HG03060 (cell line): ENCODE results near the gene PPP2R3C.
"Not testable (repeated sequence)": the region's sequence is repeated elsewhere in the genome, so short reads cannot be mapped to it uniquely, and the experiment has no call there.

Source experiments
- ATAC-seq: cut with Tn5 transposase; IDR thresholded peaks from one replicate; pipeline ENCODE4 v1.9.1; 2021; ENCODE audit warnings: low read depth, moderate number of reproducible peaks; ENCODE audit not compliant: unreplicated experiment

The PPP2R3C gene

DNA sequence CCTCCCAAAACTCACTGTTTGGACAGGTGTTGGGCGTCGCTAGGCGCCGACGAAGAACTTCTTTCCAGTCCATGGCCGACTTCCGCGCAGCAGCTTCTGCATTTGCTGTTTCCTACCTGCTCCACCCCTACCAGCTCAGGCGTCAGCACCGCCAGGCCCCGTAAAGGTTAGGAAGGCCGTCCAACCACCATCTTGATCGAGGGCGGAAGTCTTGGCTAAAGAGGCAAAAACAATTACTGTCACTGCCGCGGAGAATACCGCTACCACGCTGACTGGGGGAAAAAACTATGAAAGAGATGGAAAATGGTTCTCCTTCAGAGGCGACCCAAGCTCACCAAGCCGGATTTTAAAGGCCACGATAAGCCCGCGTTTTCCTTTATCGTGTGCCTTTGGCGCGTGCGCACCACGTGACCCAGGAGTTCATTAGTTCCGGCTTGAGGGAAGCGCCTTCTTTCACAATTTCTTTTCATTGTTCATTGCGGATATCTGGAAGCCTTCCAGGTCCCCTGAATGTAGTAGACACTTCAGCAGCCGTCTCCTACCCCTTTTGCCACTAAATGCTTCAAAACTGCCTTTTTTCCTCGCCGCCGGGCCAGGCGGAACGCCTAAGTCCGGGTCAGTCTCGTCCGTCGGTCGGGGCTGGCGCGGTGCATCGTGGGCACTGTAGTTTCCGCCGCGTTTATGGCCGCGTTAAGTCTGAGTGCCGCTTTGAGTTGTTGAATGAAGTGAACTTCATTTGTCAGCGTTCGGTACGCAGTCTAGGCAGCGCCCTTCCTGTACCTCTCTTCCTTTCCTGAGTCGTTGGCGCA is at the start of gene PPP2R3C, which contains the start of gene PRORP:
PPP2R3C (minus strand) TSS at position 104 of the 809 bp plus-strand sequence; CDS start at position 73, 31 bp downstream.
PRORP (plus strand) TSS at position 666 of the 809 bp plus-strand sequence. CDS start 694 bp downstream, outside the sequence.
- peak; percentile 73 for ATAC-seq

DNA sequence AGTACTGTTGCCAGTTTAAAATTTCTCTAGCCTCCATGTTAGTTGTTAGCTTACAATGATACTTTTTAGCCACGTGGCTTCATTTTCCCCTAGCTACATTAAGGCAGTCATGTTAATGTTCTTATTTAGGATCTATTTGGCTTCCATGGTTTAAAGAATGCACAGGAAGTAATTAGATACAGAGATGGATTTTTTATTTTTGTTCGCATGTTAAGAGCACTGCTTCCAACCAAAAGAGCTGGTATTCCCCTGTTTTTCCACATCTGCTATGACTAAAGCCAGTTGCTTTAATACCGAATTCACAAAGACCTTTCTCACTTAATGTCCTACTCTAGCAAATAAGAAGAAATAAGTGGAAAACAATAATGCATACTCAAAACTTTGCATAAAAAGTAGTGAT is 45.7 kb upstream of the PPP2R3C start:
- no peak for ATAC-seq

DNA sequence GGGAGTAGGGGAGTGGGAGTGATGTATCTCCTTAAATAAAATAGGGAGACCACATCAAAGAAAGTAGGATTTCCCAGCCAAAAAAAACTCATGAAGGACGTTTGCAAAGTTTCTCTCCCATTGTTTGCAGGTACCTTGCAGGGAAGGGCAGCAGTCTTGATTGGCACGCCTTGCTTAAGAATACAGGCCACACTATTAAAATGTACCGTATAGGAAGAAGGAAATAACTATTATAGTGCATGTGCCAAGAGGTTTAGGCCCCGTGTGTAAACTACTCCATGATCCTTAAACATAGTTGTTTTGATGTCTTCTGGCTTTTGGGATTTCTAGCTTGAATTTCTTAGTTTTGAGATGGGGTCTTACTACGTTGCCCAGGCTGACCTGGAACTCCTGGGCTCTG is 43.1 kb upstream of the PPP2R3C start:
- ATAC-seq, result no peak

DNA sequence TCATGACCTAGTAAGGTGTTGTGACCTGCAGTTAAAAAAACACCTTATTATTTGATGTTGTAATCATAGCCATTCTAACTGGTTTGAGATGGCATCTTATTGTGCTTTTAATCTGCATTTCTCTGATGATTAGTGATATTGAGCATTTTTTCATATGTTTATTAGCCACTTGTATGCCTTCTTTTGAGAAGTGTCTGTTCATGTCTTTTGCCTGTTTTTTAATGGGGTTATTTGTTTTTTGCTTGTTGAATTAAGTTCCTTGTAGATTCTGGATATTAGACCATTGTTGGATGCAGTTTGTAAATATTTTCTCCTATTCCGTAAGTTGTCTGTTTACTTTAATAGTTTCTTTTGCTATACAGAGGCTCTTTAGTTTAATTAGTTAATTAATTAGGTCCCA is 41.6 kb upstream of the PPP2R3C start:
- no peak for ATAC-seq

DNA sequence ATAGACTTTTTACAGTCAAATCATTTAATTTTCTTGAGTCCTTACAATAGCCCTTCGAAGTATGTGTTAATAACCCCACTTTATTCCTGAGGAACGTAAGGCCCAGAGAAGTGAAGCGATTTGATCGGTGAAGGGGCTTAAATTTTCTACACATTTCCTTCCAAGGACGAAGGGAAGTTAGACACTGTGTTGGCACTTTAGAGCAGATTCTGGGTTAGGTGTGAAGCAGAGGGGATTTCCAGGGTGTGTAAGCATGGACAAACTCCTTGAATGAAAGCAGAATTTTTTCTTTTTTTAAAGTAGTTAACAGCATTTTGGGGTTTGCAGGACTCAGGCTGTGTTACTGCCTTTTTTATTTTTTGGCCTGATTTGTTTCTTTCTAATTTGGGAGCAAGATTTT is 39.4 kb upstream of the PPP2R3C start:
- no peak for ATAC-seq

DNA sequence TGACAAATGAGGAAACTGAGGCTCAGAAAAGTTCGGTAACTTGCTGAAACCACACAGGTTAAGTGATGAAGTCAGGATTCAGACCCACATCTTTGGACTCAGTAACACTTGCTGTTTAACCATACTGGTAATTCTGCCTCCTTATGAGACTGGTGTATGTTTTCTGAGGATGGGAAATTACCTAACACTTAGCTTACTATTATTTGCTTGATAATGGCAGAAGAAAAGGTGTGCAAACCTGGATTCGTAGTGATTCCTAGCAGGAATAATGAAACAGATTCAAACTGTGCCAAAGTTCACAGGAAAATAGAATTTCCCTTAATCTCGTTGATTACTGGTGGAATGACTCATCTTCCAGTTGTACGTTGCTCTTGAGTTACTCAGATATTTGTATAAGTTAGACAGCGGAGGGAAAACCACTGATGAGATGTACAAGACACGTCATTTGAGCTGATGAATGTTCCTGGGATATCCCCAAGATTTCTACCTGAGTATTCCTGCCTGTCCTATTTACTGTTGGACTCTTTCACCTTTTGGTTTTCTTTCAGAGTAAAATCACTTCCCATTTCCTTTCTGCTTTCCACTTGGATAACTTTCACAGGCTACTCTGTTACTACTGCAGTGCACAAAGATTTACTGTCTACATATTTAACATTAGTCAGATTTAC is 38.1 kb upstream of the PPP2R3C start:
- no peak for ATAC-seq

DNA sequence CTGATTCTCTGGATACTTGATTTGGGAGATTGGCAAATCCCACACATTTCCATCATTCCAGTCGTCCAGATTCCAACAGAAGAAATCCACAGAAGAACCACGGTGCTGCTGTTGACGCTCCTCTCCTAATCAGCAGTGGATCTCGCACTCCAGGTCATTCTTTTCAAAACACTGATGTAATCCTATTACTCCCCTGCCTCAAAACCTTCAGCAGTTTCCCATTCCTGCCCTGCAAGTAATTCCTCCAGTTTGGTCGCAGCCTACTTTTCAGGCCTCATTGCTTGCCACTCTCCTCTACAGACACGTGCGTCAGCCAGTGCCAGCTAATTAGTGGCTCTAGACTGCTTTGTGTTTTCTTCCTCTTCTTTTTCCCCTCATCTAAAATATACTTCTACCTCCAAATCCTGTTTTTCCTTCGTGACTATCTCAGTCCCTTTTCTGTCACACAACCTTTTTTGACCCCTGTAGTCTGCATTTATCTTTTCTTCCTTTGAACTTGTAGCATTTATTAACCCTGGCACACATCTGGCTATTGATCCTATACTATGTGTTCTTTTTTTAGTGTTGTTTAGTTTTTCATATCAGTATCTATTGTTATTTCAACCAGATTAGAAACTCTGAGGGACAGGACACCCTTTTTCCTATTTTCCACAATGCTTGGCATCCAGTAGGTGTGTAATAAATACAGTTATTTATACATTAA is 37.3 kb upstream of the PPP2R3C start:
- ATAC-seq, result no peak

DNA sequence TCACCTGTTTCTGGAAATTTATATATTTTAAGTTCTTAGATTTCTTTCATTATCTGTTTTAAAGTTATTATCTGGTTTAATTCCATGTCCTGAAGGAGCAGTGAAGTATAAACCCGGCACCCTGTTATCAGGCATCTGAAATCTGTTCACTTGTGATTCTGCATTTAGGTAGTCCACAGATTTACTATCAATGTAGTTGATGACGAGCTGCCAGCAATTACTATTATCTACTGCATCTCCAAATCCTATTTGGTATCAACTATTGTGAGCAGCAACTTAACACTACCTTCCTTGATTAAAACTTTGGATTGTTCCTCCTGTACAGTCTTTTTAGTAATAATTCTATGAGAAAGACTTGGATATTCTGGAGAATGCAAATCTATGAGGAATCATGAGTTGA is 36.7 kb upstream of the PPP2R3C start:
- no peak for ATAC-seq

DNA sequence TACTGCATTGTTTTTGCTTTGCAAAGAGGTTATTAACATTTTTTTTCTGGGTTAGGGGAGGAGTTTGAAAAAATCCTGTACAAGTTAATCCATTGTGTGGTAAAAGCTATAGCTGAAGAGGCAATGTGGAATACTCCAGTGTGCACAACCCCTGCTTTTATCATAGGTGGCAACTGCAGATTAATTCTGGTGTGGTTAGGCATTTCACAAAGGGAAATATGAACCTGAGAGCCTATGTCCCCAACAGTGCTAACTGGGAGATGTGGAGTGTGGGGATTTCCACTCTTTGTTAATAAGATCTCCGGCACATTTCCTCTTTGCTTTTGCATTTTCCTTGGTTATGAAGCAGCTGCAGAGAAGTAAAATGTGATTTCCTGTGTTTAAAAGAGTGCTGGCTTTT is 34.2 kb upstream of the PPP2R3C start:
- no peak for ATAC-seq

DNA sequence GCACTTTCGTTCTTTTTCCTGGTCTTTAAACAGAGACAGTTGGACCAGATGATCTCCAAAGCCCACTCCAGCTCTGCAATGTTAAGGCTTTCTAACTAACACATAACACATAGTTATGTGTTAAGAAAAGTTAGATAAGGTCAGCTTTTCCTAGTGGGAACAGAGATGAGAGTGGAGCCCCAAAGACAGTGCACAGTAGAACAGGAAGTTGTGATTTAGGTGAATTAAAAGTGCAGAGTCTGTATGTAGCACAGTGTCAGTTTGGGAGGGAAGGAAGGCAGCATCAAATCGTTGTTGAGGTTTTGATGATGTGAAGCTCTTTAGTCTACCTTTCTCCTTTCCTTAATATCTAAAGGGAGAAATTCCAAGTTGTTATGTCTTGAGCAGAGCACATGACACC is 32.2 kb upstream of the PPP2R3C start:
- ATAC-seq, result no peak

DNA sequence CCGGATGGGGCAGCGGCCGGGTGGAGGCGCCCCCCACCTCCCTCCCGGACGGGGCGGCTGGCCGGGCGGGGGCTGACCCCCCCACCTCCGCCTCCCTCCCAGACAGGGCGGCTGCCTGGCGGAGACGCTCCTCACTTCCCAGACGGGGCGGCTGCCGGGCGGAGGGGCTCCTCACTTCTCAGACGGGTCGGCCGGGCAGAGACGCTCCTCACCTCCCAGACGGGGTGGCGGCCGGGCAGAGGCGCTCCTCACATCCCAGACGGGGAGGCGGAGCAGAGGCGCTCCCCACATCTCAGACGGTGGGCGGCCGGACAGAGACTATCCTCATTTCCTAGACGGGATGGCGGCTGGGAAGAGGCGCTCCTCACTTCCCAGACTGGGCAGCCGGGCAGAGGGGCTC is 30.7 kb upstream of the PPP2R3C start:
- ATAC-seq, result not testable (repeated sequence)

DNA sequence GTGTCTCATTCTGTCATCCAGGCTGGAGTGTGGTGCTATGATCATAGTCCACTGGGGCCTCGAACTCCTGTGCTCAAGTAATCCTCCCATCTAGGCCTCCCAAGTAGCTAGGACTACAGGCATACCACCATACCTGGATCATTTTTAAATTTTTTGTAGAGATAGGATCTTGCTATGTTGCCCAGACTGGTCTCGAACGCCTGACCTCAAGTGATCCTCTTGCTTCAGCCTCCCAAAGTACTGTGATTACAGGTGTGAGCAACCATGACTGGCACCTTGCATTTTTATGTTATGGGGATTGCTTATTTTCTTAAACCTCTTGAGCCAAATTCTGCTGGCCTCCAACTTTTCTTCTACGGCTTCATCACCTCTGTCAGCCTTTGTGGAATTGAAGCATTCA is 27.4 kb upstream of the PPP2R3C start:
- no peak for ATAC-seq

DNA sequence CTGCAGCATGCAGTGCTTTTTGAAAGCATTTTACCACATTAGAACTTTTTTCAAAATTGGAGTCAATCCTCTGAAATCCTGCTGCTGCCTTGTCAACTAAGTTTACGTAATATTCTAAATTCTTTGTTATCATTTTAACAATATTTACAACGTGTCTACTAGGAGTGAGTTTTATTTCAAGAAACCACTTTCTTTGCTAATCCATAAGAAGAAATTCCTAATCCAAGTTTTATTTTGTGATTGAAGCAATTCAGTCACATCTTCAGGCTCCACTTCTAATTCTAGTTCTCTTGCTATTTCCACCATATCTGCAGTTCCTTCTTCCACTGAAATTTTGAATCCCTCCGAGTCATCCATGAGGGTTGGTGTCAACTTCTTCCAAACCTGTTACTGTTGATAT is 25.9 kb upstream of the PPP2R3C start:
- ATAC-seq, result no peak

DNA sequence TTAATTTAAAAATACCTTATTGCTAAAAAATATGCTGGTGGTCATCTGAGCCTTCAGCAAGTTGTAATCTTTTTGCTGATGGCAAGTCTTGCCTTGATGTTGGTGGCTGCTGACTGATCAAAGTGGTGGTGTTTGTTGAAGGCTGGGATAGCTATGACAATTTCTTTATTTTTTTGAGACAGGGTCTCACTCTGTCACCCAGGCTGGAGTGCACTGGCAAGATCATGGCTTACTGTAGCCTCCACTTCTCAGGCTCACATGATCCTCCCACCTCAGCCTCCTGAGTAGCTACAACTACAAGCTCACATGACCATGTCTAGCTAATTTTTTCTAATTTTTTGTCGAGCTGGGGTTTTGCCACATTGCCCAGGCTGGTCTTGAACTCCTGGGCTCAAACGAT is 25.4 kb upstream of the PPP2R3C start:
- ATAC-seq, result no peak

DNA sequence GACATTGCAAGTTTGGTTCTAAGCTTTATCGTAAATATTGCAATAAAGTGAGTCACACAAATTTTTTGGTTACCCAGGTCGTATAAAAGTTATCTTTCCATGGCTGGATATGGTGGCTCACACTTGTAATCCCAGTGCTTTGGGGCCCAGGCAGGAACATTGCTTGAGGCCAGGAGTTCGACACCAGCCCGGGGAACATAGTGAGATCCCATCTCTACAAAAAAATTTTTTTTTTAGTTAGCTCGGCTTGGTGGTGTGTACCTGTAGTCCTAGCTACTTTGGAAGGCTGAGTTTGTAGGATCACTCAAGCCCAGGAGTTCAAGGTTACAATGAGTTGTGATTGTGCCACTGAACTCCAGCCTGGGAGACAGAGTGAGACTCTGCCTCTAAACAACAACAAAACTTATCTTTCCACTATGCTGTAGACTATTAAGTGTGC is 24.9 kb upstream of the PPP2R3C start:
- ATAC-seq, result no peak

DNA sequence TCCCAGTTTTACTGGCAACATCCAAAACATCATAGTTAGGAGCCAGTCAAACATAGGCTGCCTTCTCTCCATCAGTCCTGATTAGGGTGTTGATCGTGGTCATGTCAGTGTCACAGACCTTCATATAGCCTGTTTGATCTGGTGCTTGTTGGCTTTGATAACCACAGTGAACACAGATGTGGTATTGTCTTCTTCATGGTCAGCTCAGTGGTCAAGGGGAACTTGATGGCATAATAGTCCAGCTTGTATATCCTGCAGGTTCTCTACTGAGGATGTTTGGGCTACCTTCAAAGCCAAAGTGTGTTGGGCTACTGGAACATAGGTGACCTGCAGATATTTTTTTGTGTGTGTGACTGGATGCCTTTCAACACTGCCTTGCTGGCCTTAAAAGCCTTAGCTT is 22.2 kb upstream of the PPP2R3C start:
- ATAC-seq, result no peak

DNA sequence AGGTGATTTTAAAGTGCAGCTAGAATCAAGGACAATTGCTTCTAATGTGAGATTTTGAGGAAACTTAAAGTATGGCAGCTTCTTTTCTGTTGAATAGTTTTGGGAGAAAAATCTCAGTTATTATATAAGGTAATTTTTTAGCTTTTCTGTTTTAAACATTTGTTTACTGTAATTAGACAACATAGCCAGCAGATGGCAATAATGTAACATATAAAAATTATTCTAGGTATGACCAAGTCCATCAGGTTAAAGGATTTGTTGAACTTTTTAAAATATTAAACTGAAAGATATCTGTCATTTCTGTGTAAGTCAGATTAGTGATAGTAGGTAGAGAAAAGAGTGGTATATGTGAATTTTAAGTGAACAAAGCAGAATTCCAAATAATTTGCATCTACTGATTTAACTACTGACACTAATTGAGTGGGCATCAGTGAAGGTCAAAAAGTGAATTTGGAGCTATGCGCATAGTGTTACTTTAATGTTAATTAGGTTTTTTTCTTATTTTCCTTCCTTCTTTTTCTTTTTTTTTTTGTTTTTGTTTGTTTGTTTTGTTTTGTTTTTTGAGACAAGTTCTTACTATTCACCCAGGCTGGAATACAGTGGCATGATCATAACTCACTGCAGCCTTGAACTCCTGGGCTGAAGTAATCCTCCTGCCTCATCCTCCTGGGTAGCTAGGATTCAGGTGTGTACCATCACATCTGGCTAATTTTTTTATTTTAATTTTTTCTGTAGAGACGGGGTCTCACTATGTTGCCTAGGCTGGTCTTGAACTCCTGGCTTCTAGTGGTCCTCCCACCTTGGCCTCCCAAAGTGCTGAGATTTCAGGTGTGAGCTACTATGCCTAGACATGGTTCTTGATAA is 19.2 kb upstream of the PPP2R3C start:
- ATAC-seq, result no peak

DNA sequence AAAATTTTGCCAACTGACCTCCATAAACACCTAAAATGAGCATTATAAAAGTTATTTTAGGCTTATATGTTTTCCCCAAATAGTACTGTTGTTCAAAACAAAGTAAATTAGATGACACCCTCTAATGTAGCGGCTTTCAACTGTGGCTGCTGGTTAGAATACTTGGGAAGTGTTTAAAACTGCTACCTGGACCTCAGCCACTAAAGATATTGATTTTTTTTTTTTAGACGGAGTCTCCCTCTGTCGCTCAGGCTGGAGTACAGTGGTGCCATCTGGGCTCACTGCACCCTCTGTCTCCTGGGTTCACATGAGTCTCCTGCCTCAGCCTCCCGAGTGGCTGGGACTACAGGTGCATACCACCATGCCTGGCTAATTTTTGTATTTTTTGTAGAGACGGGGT is 16.8 kb upstream of the PPP2R3C start:
- no peak for ATAC-seq

DNA sequence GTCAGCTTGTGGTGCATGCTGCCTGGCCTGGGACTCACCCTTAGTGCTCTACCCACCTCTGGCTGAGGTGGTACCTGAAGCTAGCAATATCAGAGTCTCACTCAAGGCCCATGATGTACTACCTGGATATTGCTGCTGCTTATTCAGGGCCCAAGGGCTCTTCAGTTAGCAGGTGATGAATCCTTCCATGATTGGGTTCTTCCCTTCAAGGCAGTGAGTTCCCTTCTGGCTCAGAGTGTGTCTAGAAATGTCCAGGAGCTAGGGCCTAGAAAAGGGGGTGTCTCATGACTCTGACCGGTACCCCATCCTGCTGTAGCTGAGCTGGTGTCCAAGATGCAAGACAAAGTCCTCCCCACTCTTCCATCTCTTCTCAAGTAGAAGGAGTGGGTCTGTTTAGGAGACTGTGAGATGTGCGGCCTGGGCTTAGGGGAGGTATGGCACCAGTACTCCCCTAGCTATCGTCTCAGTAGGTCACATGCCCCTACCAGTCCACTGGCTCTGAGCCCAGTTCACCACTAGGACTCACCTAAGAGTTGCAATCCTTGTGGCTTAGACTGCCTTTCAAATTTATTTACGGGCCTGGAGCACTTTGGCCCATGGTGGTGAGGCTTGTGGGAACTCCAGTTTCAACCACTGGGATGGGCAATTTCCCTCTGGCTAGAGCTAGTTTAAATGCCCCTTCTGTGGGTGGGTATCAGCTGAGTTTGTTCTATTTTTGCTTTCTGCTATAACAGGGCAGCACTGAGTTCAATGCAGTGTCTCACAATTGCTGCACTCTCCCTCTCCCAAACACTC is 12.7 kb upstream of the PPP2R3C start:
- no peak for ATAC-seq
